Measurements from ENCODE around the gene SERF1B. TPM values are rescaled to one million over a fixed set of nuclear protein-coding genes. Genes with fewer than 3 reads are reported as not detected.
"Not testable (repeated sequence)": the region's sequence is repeated elsewhere in the genome, so short reads cannot be mapped to it uniquely, and the experiment has no call there.

Gene SERF1B
- total RNA-seq (10 to 100 TPM; 16.5 to 36.3 (median 25.9) TPM), polyA plus RNA-seq (10 to 100 TPM; 33.9 to 43.2 TPM)
- long read RNA-seq, donor 1, transcript SERF1B-202 (3 exons, 703 nt): major isoform, 7 of 9 reads
- long read RNA-seq, donor 1, partial matches to known transcripts: 1 of 9 reads
- long read RNA-seq, donor 1, other reads (novel, unspliced or antisense): 0 of 9 reads
- long read RNA-seq, donor 2, transcript SERF1B-202 (3 exons, 703 nt): major isoform, 6 of 10 reads
- long read RNA-seq, donor 2, partial matches to known transcripts: 0 of 10 reads
- long read RNA-seq, donor 2, other reads (novel, unspliced or antisense): 3 of 10 reads
- long read RNA-seq, donor 3, transcript SERF1B-201 (3 exons, 1,889 nt): major isoform, 9 of 10 reads
- long read RNA-seq, donor 3, partial matches to known transcripts: 0 of 10 reads
- long read RNA-seq, donor 3, other reads (novel, unspliced or antisense): 0 of 10 reads

- peak; percentile 96 to 99 (median 98) for ATAC-seq
These were observed at the start of gene SERF1B for GRCh38 chr5:70025106-70025844. Gene SERF1B, plus strand, starts transcription at chr5:70025251. Its CDS starts 201 bp downstream, at chr5:70025452.

GRCh38 chr5:69991713-69992112 lies 33.3 kb upstream of the SERF1B start:
- H3K4me1 ChIP-seq; H3K27ac ChIP-seq; H3K4me3 ChIP-seq; DNase-seq; H3K9me3 ChIP-seq; ATAC-seq; intact Hi-C loops (cut with DNase I); H3K27me3 ChIP-seq; H3K36me3 ChIP-seq: not testable (repeated sequence)
- no CpG with 5 or more reads among the region's 2 CpGs for WGBS, 2 donors

More at GRCh38 chr5:70025106-70025844, at the start of gene SERF1B:
- H3K4me3 ChIP-seq; DNase-seq; H3K4me1 ChIP-seq; H3K36me3 ChIP-seq; intact Hi-C loops (cut with DNase I); H3K27ac ChIP-seq; H3K9me3 ChIP-seq; H3K27me3 ChIP-seq: not testable (repeated sequence)
- no CpG with 5 or more reads among the region's 66 CpGs for WGBS, 2 donors

GRCh38 chr5:69995535-69995934 lies 29.5 kb upstream of the SERF1B start:
- intact Hi-C loops (cut with DNase I); H3K36me3 ChIP-seq; H3K4me3 ChIP-seq; H3K9me3 ChIP-seq; DNase-seq; ATAC-seq; H3K4me1 ChIP-seq; H3K27me3 ChIP-seq; H3K27ac ChIP-seq: not testable (repeated sequence)
- no CpG with 5 or more reads among the region's 1 CpG for WGBS, 2 donors

GRCh38 chr5:70020660-70021059 lies 4.4 kb upstream of the SERF1B start:
- ATAC-seq; H3K9me3 ChIP-seq; DNase-seq; H3K27ac ChIP-seq; H3K36me3 ChIP-seq; H3K4me1 ChIP-seq; intact Hi-C loops (cut with DNase I); H3K4me3 ChIP-seq; H3K27me3 ChIP-seq: not testable (repeated sequence)
- WGBS, 2 donors: no CpG with 5 or more reads among the region's 2 CpGs

GRCh38 chr5:70025845-70026145 lies 744 bp downstream of the SERF1B start:
- H3K9me3 ChIP-seq; H3K4me1 ChIP-seq; H3K4me3 ChIP-seq; H3K27ac ChIP-seq; H3K27me3 ChIP-seq; H3K36me3 ChIP-seq; intact Hi-C loops (cut with DNase I); DNase-seq: not testable (repeated sequence)
- WGBS, 2 donors: no CpG with 5 or more reads among the region's 4 CpGs
- ATAC-seq: peak in 5 of 8 donors; percentile 25 to 48 (median 34)

- H3K4me3 ChIP-seq; DNase-seq; H3K27ac ChIP-seq; ATAC-seq; H3K36me3 ChIP-seq; intact Hi-C loops (cut with DNase I); H3K9me3 ChIP-seq; H3K27me3 ChIP-seq; H3K4me1 ChIP-seq: not testable (repeated sequence)
- WGBS, 2 donors: no CpG with 5 or more reads among the region's 5 CpGs
These were observed 6.2 kb downstream of the SERF1B start for GRCh38 chr5:70031204-70031603.

GRCh38 chr5:70041411-70041810 lies 16.4 kb downstream of the SERF1B start:
- intact Hi-C loops (cut with DNase I); H3K4me3 ChIP-seq: not testable (repeated sequence)

GRCh38 chr5:70049790-70050142 lies 24.7 kb downstream of the SERF1B start:
- intact Hi-C loops (cut with DNase I); H3K4me3 ChIP-seq; H3K36me3 ChIP-seq; H3K27ac ChIP-seq; H3K9me3 ChIP-seq; H3K4me1 ChIP-seq; DNase-seq; H3K27me3 ChIP-seq: not testable (repeated sequence)
- ATAC-seq: peak; percentile 25 to 62 (median 44)
- no CpG with 5 or more reads among the region's 16 CpGs for WGBS, 2 donors

More at GRCh38 chr5:70041411-70041810, 16.4 kb downstream of the SERF1B start:
- H3K4me1 ChIP-seq, DNase-seq, H3K9me3 ChIP-seq, H3K27me3 ChIP-seq, ATAC-seq, H3K27ac ChIP-seq, H3K36me3 ChIP-seq: not testable (repeated sequence)

- H3K27me3 ChIP-seq; H3K9me3 ChIP-seq; H3K27ac ChIP-seq; H3K4me3 ChIP-seq; H3K4me1 ChIP-seq; DNase-seq; intact Hi-C loops (cut with DNase I); H3K36me3 ChIP-seq: not testable (repeated sequence)
- ATAC-seq: peak in 3 of 8 donors; percentile 17 to 45 (median 44)
- no CpG with 5 or more reads among the region's 6 CpGs for WGBS, 2 donors
These were observed 31.4 kb downstream of the SERF1B start for GRCh38 chr5:70056289-70056942.

GRCh38 chr5:70057140-70057539 lies 32.1 kb downstream of the SERF1B start:
- H3K9me3 ChIP-seq; H3K27me3 ChIP-seq; ATAC-seq; H3K27ac ChIP-seq; DNase-seq; H3K4me1 ChIP-seq; intact Hi-C loops (cut with DNase I); H3K36me3 ChIP-seq; H3K4me3 ChIP-seq: not testable (repeated sequence)
- WGBS, 2 donors: no CpG with 5 or more reads among the region's 1 CpG

GRCh38 chr5:70077632-70078031 lies 52.6 kb downstream of the SERF1B start:
- intact Hi-C loops (cut with DNase I); ATAC-seq; H3K4me1 ChIP-seq; DNase-seq; H3K27me3 ChIP-seq; H3K9me3 ChIP-seq; H3K27ac ChIP-seq; H3K4me3 ChIP-seq: not testable (repeated sequence)
- peaks cover 0 to 14% (median 0%) of the 10 kb centered on the region in 9 donors for H3K36me3 ChIP-seq
- WGBS, 2 donors: 94% methylated on average over 5 of the region's 8 CpGs
